ENCODE results near the gene S100A5.

The S100A5 gene

GRCh38 chr1:153578936-153579335 lies 38.2 kb upstream of the S100A5 start:
- no peak overlapping the region for H3K9ac ChIP-seq (ENCODE audit: low read length)
- no peak for DNase-seq
- no peak overlapping the region for H3K4me2 ChIP-seq (ENCODE audit: low read depth, low read length)
- no peaks in the 10 kb centered on the region for H3K4me1 ChIP-seq (ENCODE audit: low read length)
- no peaks in the 10 kb centered on the region for H3K9me2 ChIP-seq (replicated peaks; ENCODE audit: insufficient read depth, low read length)
- no peaks in the 10 kb centered on the region for H4K20me1 ChIP-seq (ENCODE audit: insufficient read depth, low read length)
- no peak overlapping the region for H2AFZ ChIP-seq (ENCODE audit: low read length)
- no peaks in the 10 kb centered on the region for H3K79me2 ChIP-seq (ENCODE audit: low read length)
- H3K4me3 ChIP-seq (ENCODE audit: low read length), result no peak overlapping the region
- TF ChIP-seq EZH2phosphoT487 (IDR thresholded peaks at IDR 0.05; ENCODE audit: low read length) (no peak), EZH2 (optimal IDR thresholded peaks at IDR 0.05; ENCODE audit: low read depth, low read length) (no peak), CTCF (IDR thresholded peaks at IDR 0.05; ENCODE audit: low read length) (no peak)
- H3F3A ChIP-seq (ENCODE audit: insufficient read depth, low read length), result no peaks in the 10 kb centered on the region
- no peak overlapping the region for H3K27ac ChIP-seq (ENCODE audit: low read length)
- no peaks in the 10 kb centered on the region for H3K36me3 ChIP-seq (replicated peaks; ENCODE audit: insufficient read depth, low read length)
- H3K27me3 ChIP-seq (replicated peaks; ENCODE audit: insufficient read depth, low read length), result peaks cover 11% of the 10 kb centered on the region
- H3K9me3 ChIP-seq (replicated peaks; ENCODE audit: insufficient read depth, low read length), result no peaks in the 10 kb centered on the region

- Histone ChIP-seq H3K9ac (ENCODE audit: low read length) (no peak overlapping the region), H3K36me3 (replicated peaks; ENCODE audit: insufficient read depth, low read length) (no peaks in the 10 kb centered on the region), H3K9me2 (replicated peaks; ENCODE audit: insufficient read depth, low read length) (no peaks in the 10 kb centered on the region), H3K79me2 (ENCODE audit: low read length) (no peaks in the 10 kb centered on the region), H4K20me1 (ENCODE audit: insufficient read depth, low read length) (no peaks in the 10 kb centered on the region), H3K9me3 (replicated peaks; ENCODE audit: insufficient read depth, low read length) (no peaks in the 10 kb centered on the region), H3K4me3 (ENCODE audit: low read length) (no peak overlapping the region), H3K27ac (ENCODE audit: low read length) (no peak overlapping the region), H3K27me3 (replicated peaks; ENCODE audit: insufficient read depth, low read length) (peaks cover 11% of the 10 kb centered on the region), H3K4me1 (ENCODE audit: low read length) (no peaks in the 10 kb centered on the region), H3F3A (ENCODE audit: insufficient read depth, low read length) (no peaks in the 10 kb centered on the region), H2AFZ (ENCODE audit: low read length) (no peak overlapping the region), H3K4me2 (ENCODE audit: low read depth, low read length) (no peak overlapping the region)
- DNase-seq, result no peak
- TF ChIP-seq EZH2phosphoT487 (IDR thresholded peaks at IDR 0.05; ENCODE audit: low read length) (no peak), CTCF (IDR thresholded peaks at IDR 0.05; ENCODE audit: low read length) (no peak), EZH2 (optimal IDR thresholded peaks at IDR 0.05; ENCODE audit: low read depth, low read length) (no peak)
These were observed 37.8 kb upstream of the S100A5 start for GRCh38 chr1:153578490-153578889.

GRCh38 chr1:153577624-153578051 lies 36.9 kb upstream of the S100A5 start:
- no peaks in the 10 kb centered on the region for H3K4me1 ChIP-seq (ENCODE audit: low read length)
- TF ChIP-seq EZH2 (optimal IDR thresholded peaks at IDR 0.05; ENCODE audit: low read depth, low read length) (no peak), EZH2phosphoT487 (IDR thresholded peaks at IDR 0.05; ENCODE audit: low read length) (no peak), CTCF (IDR thresholded peaks at IDR 0.05; ENCODE audit: low read length) (no peak)
- H3K9me3 ChIP-seq (replicated peaks; ENCODE audit: insufficient read depth, low read length), result no peaks in the 10 kb centered on the region
- no peaks in the 10 kb centered on the region for H3K79me2 ChIP-seq (ENCODE audit: low read length)
- no peak overlapping the region for H3K4me2 ChIP-seq (ENCODE audit: low read depth, low read length)
- peaks cover 11% of the 10 kb centered on the region for H3K27me3 ChIP-seq (replicated peaks; ENCODE audit: insufficient read depth, low read length)
- H4K20me1 ChIP-seq (ENCODE audit: insufficient read depth, low read length), result no peaks in the 10 kb centered on the region
- no peak overlapping the region for H3K9ac ChIP-seq (ENCODE audit: low read length)
- H3K27ac ChIP-seq (ENCODE audit: low read length), result no peak overlapping the region
- no peaks in the 10 kb centered on the region for H3F3A ChIP-seq (ENCODE audit: insufficient read depth, low read length)
- no peaks in the 10 kb centered on the region for H3K36me3 ChIP-seq (replicated peaks; ENCODE audit: insufficient read depth, low read length)
- no peak overlapping the region for H2AFZ ChIP-seq (ENCODE audit: low read length)
- no peaks in the 10 kb centered on the region for H3K9me2 ChIP-seq (replicated peaks; ENCODE audit: insufficient read depth, low read length)
- no peak overlapping the region for H3K4me3 ChIP-seq (ENCODE audit: low read length)
- no peak for DNase-seq

Measured in MM.1S (cell line).